ENCODE results near the gene NDUFAF5.

Gene NDUFAF5

GRCh38 chr20:13857961-13858360 lies 73.1 kb downstream of the NDUFAF5 start:
- Mint-ChIP-seq H3K36me3 (no peaks in the 10 kb centered on the region), H3K4me3 (no peak overlapping the region), H3K27ac (no peak overlapping the region)

GRCh38 chr20:13858439-13858838 lies 73.6 kb downstream of the NDUFAF5 start:
- Mint-ChIP-seq H3K27ac (no peak overlapping the region), H3K4me3 (no peak overlapping the region), H3K27me3 (peaks cover 6% of the 10 kb centered on the region), H3K4me1 (no peaks in the 10 kb centered on the region), H3K9me3 (no peaks in the 10 kb centered on the region), H3K36me3 (no peaks in the 10 kb centered on the region)
- no peak for DNase-seq (ENCODE audit: low spot score in 2 of 2)
- ATAC-seq (ENCODE audit: low read depth) = no peak

More at GRCh38 chr20:13857961-13858360, 73.1 kb downstream of the NDUFAF5 start:
- H3K4me1 Mint-ChIP-seq = no peaks in the 10 kb centered on the region
- no peaks in the 10 kb centered on the region for H3K9me3 Mint-ChIP-seq
- peaks cover 6% of the 10 kb centered on the region for H3K27me3 Mint-ChIP-seq
- DNase-seq (ENCODE audit: low spot score in 2 of 2) = no peak
- ATAC-seq (ENCODE audit: low read depth) = no peak

GRCh38 chr20:13858871-13859270 lies 74.0 kb downstream of the NDUFAF5 start:
- ATAC-seq (ENCODE audit: low read depth) (no peak), DNase-seq (ENCODE audit: low spot score in 2 of 2) (no peak)
- Mint-ChIP-seq H3K9me3 (no peaks in the 10 kb centered on the region), H3K4me1 (no peaks in the 10 kb centered on the region), H3K36me3 (no peaks in the 10 kb centered on the region), H3K27me3 (peaks cover 6% of the 10 kb centered on the region), H3K27ac (no peak overlapping the region), H3K4me3 (no peak overlapping the region)

GRCh38 chr20:13862245-13862644 lies 77.4 kb downstream of the NDUFAF5 start:
- no peaks in the 10 kb centered on the region for H3K9me3 Mint-ChIP-seq
- H3K27ac Mint-ChIP-seq = no peak overlapping the region
- H3K36me3 Mint-ChIP-seq = no peaks in the 10 kb centered on the region
- ATAC-seq (ENCODE audit: low read depth) = peak; percentile 35
- H3K27me3 Mint-ChIP-seq = peaks cover 5% of the 10 kb centered on the region
- no peak for DNase-seq (ENCODE audit: low spot score in 2 of 2)
- no peaks in the 10 kb centered on the region for H3K4me1 Mint-ChIP-seq
- no peak overlapping the region for H3K4me3 Mint-ChIP-seq

- Mint-ChIP-seq H3K27ac (no peak overlapping the region), H3K4me1 (no peaks in the 10 kb centered on the region), H3K4me3 (no peak overlapping the region), H3K36me3 (no peaks in the 10 kb centered on the region), H3K27me3 (peaks cover 5% of the 10 kb centered on the region), H3K9me3 (no peaks in the 10 kb centered on the region)
- DNase-seq (ENCODE audit: low spot score in 2 of 2) (no peak), ATAC-seq (ENCODE audit: low read depth) (no peak)
Observed at GRCh38 chr20:13863244-13863643, 78.4 kb downstream of the NDUFAF5 start.

GRCh38 chr20:13865156-13865555 lies 80.3 kb downstream of the NDUFAF5 start:
- no peak overlapping the region for H3K4me3 Mint-ChIP-seq
- DNase-seq (ENCODE audit: low spot score in 2 of 2) (no peak), ATAC-seq (ENCODE audit: low read depth) (no peak)
- H3K27ac Mint-ChIP-seq = no peak overlapping the region
- peaks cover 5% of the 10 kb centered on the region for H3K27me3 Mint-ChIP-seq
- H3K9me3 Mint-ChIP-seq = no peaks in the 10 kb centered on the region
- no peaks in the 10 kb centered on the region for H3K36me3 Mint-ChIP-seq
- H3K4me1 Mint-ChIP-seq = no peaks in the 10 kb centered on the region

- no peak for DNase-seq (ENCODE audit: low spot score in 2 of 2)
- Mint-ChIP-seq H3K36me3 (no peaks in the 10 kb centered on the region), H3K9me3 (no peaks in the 10 kb centered on the region), H3K27me3 (peaks cover 3% of the 10 kb centered on the region), H3K4me1 (no peaks in the 10 kb centered on the region), H3K27ac (no peak overlapping the region), H3K4me3 (no peak overlapping the region)
- no peak for ATAC-seq (ENCODE audit: low read depth)
Observed at GRCh38 chr20:13865791-13866351, 81.0 kb downstream of the NDUFAF5 start.

- no peak for ATAC-seq (ENCODE audit: low read depth)
- H3K4me1 Mint-ChIP-seq = no peaks in the 10 kb centered on the region
- no peaks in the 10 kb centered on the region for H3K36me3 Mint-ChIP-seq
- no peak for DNase-seq (ENCODE audit: low spot score in 2 of 2)
- H3K4me3 Mint-ChIP-seq = no peak overlapping the region
- no peak overlapping the region for H3K27ac Mint-ChIP-seq
- no peaks in the 10 kb centered on the region for H3K27me3 Mint-ChIP-seq
- H3K9me3 Mint-ChIP-seq = no peaks in the 10 kb centered on the region
Observed at GRCh38 chr20:13868331-13868730, 83.5 kb downstream of the NDUFAF5 start.

GRCh38 chr20:13870170-13870748 lies 85.4 kb downstream of the NDUFAF5 start:
- H3K4me3 Mint-ChIP-seq = no peak overlapping the region
- H3K27me3 Mint-ChIP-seq = peaks cover 3% of the 10 kb centered on the region
- no peaks in the 10 kb centered on the region for H3K36me3 Mint-ChIP-seq
- no peak overlapping the region for H3K27ac Mint-ChIP-seq
- ATAC-seq (ENCODE audit: low read depth) (no peak), DNase-seq (ENCODE audit: low spot score in 2 of 2) (no peak)
- no peaks in the 10 kb centered on the region for H3K4me1 Mint-ChIP-seq
- no peaks in the 10 kb centered on the region for H3K9me3 Mint-ChIP-seq

Data from memory B cell (primary cell).